GM19463 (cell line): ENCODE measurements around the gene SDHAF2.

Experiments
- ATAC-seq: cut with Tn5 transposase; IDR thresholded peaks from one replicate; pipeline ENCODE4 v1.9.1; 2021; ENCODE audit warnings: mild to moderate bottlenecking, moderate library complexity; ENCODE audit not compliant: unreplicated experiment

Gene SDHAF2

DNA sequence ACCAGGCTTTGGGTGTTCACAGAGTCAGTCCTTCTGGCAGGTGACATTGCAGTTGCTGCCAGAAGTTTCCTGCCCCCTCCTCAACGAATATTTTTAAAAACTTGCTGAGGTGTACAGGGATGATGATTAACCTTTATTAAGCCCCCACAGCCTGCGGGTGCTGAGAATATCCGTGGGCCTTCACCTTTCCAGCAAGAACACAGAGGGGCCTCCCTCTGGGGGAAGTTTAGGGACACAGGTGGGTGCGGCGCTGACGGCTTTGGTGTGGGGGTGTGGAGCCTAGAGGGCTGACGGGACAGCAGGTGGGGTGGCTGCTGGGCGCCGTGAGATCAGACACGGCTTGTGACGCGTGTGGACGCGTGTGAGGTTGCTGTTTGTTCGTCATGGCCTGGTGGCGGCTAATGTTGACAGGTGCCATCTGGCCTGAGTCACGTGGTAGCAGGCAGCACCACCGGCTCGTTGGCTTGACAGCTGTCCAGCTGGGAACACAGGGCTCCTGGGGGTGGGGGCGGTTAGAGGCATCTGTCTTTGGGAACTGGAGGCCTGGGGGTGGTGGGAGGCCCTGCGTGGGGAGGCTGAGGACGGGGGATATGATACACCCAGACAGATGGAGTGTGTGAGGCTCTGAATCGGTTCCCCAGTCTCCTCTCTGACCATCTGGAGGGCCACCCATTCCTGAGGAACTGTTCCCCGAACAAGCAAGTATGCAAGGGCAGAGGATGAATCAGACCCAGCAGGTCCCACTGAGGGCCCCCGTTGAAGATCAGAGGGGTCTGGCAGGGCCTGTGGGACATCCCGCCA lies 66.1 kb downstream of the SDHAF2 start:
- no peak for ATAC-seq
